ENCODE data around the gene RYK.
"Not testable (repeated sequence)": the region's sequence is repeated elsewhere in the genome, so short reads cannot be mapped to it uniquely, and the experiment has no call there.

RYK gene

DNA sequence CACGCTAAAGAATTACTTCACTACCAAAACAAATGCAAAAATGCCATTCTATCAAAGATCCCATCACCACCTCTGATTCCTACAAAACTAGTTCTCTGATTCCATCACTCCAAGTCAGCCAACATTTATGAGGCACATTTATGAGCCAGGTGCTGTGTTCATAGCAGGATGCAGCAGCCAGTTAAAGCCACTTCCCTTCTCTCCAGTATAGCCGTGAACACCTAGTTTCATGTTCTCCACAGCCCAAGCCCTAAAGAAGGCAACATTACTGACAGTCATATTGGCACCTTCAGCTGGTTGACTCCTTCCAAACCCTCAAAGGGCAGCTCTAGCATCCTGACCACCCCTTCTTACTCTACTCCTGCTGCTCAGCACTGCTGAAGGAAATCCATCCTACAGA, 36.4 kb downstream of the RYK start:
- DNase-seq: no peak

DNA sequence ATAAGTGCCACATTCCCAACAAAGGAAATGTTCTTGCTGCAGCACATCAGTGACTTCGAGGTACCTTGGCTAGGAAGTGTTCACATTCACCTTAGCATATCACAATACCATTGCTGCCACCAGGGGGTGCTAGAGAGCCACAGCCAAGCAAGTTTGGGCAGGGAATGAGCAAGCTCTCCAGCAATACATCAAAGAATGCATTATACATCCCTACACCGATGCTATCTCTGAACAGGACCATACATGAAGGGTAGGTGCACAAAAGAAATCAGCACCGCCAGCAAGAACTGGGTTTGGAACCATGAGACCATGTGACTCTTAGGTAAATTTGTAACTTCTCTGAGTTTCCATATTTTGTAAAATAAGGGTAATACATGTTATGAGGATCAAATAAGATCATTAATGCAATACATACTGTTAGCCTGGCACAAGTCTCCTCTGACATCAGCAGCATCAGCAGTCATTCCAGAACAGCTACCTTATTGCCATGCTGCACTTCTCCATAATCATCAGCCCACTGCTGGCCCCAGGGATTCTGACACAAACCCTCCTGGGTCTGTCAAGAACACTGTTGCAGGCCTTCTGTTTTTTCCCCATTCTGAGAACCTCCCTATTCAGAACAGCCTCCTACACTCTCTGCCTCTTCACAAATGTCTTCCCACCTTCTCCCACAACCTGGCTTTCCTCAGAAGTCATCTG, 37.5 kb downstream of the RYK start:
- DNase-seq: peak; percentile 75

GRCh38 chr3:134211797-134212196, 38.9 kb downstream of the RYK start:
- DNase-seq: peak; percentile 63

- DNase-seq: no peak
These were observed 45.2 kb downstream of the RYK start for GRCh38 chr3:134205451-134205850.

DNA sequence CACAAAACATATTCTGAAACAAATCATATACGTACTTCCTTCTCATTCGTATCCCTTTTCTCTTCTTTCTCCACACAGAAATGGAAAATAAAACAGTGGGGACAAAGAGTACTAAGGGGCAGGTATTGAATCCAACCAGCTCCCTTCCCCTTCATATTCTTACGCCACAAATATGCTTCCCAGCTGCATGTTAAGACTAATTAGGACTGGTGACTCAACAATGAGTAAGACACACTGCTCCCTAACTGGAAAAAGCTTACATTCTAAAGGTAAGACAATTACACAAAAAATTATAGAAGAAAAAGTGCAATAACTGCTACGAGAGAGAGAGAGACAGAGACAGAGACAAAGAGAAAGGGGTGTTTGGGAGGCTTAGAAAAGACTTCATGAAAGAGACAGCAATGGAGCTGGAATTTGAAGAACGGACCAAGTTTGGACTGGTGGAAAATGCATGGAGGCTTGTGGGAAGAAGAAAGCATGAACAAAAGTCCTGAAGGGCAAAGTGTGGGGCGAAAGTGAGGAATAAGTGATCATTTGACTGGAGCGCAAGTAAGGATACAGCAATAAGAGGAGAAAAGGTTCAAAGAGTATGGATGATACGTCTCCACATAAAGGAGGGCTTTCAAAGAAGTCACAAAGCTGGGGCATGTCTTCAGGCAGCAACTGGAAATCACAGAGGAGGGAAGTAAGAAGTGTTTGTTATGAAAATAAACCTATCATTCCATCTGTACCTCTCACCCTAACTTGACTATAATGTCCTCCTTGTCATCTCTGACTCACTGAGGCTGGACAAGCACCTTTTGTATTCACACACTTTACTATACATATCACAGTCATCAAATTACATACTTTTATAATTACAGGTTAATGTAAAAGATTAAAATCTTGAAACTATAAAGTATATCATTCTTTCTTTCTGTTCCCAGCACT, 49.2 kb downstream of the RYK start:
- DNase-seq: peak; percentile 86

- DNase-seq: not testable (repeated sequence)
These were observed 50.8 kb downstream of the RYK start for GRCh38 chr3:134199880-134200279.

DNA sequence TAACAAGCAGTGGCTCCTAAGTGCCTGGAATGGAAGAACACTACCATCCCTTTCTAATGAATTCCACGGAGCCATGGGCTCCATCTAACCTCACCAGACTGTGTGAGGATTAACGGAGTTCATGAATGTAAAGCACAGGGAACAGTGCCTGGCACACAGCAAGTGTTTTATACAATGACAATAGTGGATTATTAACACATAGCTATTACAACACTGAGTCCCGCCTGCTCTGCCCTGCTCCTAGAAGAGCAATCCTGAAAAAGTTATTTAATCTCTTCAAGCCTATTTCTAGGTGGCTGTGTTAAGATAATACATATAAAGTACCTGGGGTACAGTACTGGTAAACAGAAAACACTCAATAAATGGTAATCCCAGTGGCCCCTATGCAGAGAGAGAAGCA, 51.4 kb downstream of the RYK start:
- DNase-seq: no peak

DNA sequence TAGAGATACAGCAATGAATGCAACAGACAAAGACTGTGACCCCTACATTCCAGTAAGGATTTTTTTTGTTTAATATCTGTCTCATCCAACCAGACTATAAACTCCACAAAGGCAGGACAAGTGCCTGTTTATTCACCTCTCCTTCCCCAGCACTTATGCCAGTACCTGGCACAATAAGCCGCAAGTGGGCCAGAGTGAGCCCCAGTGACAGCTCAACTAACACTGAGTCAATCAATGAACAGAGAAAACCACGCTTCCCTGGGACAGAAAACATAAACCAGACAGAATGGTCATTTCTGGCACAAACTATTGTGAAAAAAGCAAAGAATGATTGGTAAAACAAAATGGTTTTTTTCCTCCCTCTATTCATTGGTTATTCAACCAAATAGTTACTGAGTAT, 52.2 kb downstream of the RYK start:
- no peak for DNase-seq

- peak; percentile 75 for DNase-seq
These were observed 52.9 kb downstream of the RYK start for GRCh38 chr3:134197681-134198261.

GRCh38 chr3:134194247-134194646, 56.4 kb downstream of the RYK start:
- no peak for DNase-seq

GRCh38 chr3:134190250-134190649, 60.4 kb downstream of the RYK start:
- DNase-seq: no peak

DNA sequence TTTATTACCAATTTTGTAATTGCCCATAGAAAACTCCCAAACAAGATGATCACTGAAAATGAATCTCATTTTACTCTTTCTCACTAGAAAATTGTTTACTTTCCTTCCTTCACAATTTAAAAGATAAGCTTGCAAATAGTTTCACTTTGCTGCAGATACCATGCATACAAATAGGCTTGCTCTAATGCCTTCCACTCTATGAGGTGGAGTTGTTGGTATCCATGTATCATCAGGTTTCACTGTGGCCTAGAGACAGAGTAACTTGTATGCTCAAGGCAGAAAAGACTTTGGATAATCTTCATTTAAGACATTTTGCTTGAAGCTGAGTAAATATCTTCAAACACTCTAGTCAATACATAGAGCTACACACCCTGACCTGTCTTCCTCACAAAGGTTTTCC, 60.8 kb downstream of the RYK start:
- no peak for DNase-seq

DNA sequence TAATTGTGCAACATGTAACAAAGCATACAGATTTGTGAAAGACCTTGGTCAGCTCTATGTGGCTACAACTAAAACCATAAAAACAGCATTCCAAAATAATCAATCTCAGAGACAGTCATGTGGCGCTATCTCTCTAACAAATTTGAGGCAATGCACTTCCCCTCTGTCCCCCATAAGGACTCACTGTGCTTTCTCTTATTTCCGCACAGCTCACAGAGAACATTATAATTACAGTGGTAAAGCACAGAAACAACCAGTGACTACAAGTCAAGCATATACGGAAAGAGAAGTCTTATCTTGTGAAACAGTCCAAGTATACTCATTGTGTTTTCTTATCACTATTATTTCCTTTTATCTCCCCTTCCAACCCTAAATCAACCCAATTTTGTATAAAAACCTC, 64.3 kb downstream of the RYK start:
- no peak for DNase-seq

- no peak for DNase-seq
These were observed 69.9 kb downstream of the RYK start for GRCh38 chr3:134180761-134181160.

DNA sequence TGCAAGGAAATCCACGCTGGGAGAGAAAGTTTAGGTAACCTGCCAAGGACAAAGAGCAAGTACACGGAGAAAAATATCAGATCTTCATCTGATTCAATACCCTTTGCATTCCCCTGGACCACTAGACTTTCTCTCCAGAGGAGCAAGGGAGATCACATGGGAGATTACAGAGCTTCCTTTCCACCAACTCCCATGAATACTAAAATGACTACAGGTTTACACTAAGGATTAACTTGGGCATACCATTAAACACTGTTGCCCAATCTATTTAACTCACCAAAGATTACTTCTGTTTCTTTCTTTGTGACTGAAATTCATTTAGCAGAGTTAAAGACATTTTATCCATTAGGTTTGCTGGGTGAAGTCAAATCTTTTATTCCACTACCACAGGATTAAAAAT, 71.2 kb downstream of the RYK start:
- DNase-seq: no peak

DNA sequence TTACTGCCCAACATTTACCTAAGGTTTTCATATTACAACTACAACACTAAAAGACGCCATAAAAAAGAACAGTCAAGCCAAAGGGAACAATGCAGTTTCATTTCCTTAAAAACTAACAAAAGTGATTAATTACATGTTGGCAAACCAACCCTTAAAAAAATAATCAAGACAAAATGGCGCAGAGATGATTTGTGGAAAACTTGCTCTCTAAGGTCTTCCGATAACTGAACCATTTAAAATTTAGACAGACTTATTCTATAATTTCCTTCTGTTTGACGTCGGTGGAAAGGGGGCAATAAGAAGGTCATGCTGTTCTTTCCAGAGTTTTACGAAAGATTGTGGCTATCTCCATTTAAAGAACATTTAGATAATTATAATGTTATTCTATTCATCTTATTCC, 87.6 kb downstream of the RYK start:
- no peak for DNase-seq

DNA sequence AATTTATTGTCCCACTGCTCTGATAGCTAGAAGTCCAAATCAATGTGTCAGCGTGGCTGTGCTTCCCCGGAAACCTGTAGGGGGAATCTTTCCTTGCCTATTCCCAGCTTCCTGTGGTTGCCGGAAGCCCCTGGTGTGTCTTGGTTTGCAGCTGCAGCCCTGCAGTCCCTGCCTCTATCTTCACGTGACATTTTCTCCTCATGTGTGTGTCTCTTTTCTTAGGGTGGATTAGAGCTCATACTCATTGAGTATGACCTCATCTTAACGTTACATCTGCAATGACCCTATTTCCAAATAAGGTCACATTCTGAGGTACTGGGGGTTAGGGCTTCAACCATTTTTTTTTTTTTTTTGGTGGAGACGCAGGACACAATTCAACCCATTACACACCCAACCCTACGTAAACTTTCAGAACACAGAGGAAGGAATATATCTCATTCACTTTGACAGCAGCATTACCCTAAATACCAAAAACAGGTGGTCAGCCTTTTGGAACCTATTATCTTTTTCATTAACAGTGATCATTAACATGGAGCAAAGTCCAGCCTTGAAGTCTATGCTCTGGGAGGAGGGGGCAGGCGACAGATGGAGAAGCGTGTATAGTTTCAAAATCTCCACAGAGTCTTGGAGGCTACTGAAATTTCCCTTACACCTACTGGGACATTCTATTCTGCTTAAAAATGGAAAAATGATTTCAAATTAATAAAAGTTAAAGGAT, 88.6 kb downstream of the RYK start:
- DNase-seq: peak; percentile 12

- no peak for DNase-seq
These were observed 95.2 kb downstream of the RYK start for GRCh38 chr3:134155446-134155845.

DNA sequence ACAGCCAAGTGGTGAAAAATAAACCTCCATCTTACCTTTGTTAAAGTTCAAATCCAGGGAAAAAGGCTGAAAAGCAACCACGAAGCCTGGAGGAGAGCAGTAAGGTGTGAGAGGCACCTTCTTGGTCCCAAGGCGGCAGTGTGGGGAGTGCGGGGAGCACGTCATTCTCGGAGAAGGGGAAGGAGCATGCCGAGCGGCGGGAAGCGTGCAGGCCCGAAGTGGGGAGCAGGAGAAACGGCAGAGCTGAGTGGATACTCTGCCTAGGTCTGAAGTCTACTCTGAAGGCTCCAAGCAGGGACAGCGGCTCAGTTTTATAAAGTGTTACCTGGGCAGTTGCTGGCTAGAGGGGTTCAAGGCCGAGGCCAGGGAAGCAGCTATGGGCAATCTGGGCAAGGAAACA, 96.9 kb downstream of the RYK start:
- no peak for DNase-seq

DNA sequence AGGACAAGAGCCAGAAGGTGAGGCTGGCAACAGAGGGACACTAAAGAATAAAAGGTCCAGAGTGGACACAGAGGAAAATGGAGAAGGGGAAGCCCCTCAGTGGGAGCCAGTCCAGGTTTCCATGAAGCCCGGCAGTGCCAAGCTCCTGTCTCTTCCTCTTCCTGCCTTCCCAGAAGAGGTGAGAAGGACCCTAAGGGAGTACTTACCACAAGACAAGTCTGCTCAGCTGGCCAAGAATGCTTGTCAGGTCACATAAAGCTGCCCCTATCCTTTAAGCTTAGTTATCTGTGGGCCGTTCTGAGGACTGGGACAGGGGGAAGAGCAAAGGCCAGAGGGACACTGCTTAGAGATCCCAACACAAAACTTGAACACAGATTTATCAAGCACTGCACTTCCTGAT, 100.2 kb downstream of the RYK start:
- no peak for DNase-seq

GRCh38 chr3:134149286-134149685, 101.4 kb downstream of the RYK start:
- peak; percentile 6 for DNase-seq

- DNase-seq: peak; percentile 15
These were observed 102.1 kb downstream of the RYK start for GRCh38 chr3:134148534-134148933.

DNA sequence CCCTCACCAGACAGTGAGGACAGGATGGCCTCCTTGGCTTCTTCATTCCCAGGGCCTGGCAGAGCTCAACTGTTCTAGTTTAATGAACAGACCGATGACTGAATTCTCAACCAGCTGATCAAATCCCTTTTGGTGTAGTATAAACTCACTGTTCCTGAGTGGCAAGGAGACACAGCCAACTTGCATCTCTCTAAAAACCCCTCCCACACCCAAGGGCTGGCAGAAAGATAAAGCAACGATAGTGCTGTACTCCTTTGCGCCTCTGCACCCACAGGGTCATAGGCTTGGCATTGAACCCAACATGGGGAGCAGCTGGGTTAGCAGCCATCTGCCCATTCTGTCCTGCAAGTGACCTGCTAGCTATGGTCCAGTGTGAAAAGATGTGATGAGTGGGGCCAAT, 103.2 kb downstream of the RYK start:
- DNase-seq: no peak

Data from fibroblast of upper back skin (primary cell).